Limb (tissue), 2 donors: Measurements from ENCODE around the gene OSER1.
"Not testable (repeated sequence)": the region's sequence is repeated elsewhere in the genome, so short reads cannot be mapped to it uniquely, and the experiment has no call there.

Experiments used
- DNase-seq, 2 donors: peaks; one replicate each; pipeline ENCODE4 v3.0.0-alpha.2; 2016; ENCODE audit errors: extremely low spot score in 2 of 2

The OSER1 gene

GRCh38 chr20:44204156-44204831 is 6.3 kb downstream of the OSER1 start:
- no peak for DNase-seq

GRCh38 chr20:44203161-44203560 is 7.4 kb downstream of the OSER1 start:
- DNase-seq = no peak

- DNase-seq = no peak
Measured at GRCh38 chr20:44200983-44201382, 9.6 kb downstream of the OSER1 start.

DNA sequence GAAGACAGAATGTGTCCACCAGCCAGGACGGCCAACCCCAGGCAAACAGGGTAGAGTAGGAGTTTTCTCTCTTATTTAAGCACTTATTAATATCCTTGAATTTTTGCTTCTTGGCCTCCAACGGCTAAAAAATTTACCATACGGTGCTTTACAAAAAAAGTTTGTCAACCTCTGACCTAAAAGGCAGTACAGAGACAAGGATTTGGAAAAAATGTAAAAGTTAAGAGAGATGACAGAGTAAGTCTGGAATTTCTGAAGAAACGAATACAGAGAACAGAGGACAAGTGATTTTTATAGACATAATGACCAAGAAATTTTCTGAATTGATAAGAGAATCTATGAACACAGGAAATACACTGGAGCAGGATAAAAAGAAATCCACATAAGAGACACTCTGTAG is 10.2 kb downstream of the OSER1 start:
- DNase-seq = no peak

DNA sequence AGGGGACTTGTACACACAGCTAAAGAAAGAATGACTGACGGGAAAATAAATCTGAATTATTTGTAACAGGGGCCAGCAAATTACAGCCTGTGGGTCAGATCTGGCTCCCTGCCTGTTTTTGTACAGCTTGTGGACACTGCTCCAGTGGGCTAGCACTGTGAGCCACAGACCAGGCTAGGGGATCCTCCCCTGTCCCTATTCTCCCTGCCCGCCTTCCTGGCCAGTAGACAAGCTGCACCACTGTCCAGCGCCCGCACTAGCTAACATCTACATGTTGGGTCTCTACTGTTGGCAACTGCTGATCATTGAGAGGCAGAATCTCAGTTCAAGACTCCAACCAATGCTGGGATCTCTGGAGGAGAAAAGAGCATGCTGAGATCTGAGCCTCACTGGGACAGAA is 10.7 kb downstream of the OSER1 start:
- DNase-seq = no peak

DNA sequence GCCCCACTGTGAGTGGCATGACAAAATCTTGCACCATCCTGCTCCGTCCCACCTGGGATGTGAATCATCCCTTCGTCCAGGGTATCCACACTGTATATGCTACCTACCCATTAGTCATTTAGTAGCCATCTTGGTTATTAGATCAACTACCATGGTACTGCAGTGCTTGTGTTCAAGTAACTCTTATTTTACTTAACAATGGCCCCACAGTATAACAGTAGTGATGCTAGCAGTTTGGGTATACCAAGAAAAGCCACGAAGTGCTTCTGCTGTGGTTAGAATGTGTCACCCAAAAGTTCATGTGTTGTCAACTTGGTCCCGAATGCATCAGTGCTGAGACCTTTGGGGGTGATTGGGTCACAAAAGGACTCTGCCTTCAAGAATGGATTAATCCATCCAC is 11.7 kb downstream of the OSER1 start:
- no peak for DNase-seq

GRCh38 chr20:44196271-44196670 is 14.3 kb downstream of the OSER1 start:
- no peak for DNase-seq

- DNase-seq = no peak
Measured at GRCh38 chr20:44195605-44196004, 15.0 kb downstream of the OSER1 start.

- DNase-seq = no peak
Measured at GRCh38 chr20:44193801-44194200, 16.8 kb downstream of the OSER1 start.

DNA sequence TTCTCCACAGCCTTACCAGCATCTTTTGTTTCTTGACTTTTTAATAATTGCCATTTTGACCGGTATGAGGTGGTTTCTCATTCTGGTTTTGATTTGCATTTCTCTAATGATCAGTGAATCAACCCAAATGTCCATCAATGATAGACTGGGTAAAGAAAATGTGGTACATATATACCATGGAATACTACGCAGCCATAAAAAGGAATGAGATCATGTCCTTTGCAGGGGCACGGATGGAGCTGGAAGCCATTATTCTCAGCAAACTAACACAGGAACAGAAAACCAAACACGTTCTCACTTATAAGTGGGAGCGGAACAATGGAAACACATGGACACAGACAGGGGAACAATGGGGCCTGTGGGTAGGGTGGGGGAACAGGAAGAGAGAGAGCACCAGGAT is 18.9 kb downstream of the OSER1 start:
- not testable (repeated sequence) for DNase-seq

DNA sequence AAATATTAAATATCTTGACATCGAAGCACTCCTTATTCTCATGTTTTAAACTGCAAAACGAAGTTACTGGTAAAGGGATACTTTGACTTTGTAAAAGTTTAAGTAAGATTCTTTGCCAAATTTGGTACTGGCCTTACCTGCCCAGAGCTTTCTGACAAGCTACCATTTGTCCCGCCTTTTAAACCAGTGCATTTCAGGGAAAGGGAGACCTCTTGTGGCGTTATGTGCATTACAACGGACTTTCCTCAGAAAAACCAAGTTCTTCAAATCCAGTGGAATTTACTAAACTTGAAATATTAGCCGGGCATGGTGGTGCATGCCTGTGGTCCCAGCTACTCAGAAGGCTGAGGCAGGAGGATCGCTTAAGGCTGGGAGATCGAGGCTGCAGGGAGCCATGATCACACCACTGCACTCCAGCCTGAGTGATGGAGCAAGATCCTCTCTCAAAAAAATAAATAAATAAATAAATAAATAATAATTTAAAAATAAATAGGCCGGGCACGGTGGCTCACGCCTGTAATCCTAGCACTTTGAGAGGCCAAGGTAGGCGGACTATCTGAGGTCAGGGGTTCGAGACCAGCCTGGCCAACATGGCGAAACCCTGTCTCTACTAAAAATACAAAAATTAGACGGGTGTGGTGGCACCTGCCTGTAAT is 20.2 kb downstream of the OSER1 start:
- peak; percentile 75 to 77 for DNase-seq

- no peak for DNase-seq
Measured at GRCh38 chr20:44188752-44189151, 21.8 kb downstream of the OSER1 start.

DNA sequence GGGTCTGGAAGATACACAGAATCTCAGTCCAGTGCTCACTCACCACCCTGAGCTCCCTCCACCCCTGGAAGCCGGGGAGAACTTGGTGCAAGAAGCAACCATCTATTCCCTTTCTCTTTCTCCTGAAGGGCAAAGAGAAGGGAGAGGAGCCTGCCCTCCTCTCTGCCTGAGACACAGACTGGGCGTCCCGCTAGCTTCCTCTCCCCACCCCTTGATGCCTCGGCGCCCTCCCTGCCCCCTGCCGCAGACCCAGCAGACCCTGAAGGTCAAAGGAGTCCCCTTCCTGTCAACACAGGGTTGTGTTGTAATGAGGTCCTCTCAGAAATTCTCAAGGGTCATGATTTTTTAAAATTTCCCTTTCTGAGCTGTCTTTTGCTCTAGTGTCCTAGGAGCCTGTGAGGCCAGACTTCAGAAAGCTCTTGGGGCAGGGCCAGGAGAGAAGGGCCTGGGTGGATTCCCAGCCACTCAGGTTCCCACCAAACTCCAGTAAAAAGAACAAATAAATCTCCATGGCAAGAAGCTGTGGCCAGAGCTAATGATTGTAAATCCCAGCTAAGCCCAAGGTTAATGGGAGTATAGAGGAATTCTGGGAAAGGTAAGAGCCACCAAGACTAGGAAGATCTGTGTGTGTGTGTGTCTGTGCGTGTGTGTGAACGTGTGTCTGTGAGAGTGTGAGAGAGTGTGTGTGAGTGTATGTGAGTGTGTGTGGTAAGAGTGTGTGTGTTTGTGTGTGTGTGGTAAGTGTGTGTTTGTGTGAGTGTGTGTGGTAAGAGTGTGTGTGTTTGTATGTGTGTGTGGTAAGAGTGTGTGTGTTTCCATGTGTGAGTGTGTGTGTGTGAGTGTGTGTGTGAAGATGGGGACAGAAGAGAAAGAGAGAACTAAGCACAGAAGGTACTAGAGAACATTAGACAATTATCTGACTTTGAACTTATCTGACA is 22.5 kb downstream of the OSER1 start:
- DNase-seq = no peak

- peak in 1 of 2 donors; percentile 63 for DNase-seq
Measured at GRCh38 chr20:44187054-44187771, 23.4 kb downstream of the OSER1 start, which contains the start of gene JPH2. TSS of gene JPH2 (minus strand) at chr20:44187188. CDS start at chr20:44186705, 483 bp downstream.

GRCh38 chr20:44186674-44187053 is 23.9 kb downstream of the OSER1 start:
- DNase-seq = no peak

- DNase-seq = no peak
Measured at GRCh38 chr20:44186201-44186600, 24.4 kb downstream of the OSER1 start.

DNA sequence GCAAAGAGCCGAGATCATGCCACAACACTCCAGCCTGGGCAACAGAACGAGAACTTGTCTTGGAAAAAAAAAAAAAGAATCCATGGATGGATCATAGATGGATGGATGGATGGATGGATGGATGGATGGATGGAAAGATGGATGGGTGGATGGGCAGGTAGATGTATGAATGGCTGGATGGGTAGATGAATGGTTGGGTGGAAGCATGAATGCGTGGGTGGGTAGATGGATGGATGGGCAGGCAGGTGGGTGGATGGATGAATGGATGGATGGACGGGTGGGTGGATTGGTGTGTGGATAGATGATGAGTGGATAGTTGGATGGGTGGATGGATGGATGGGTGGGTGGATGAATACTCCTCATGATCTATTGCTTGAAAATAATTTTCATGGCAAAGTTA is 25.0 kb downstream of the OSER1 start:
- no peak for DNase-seq

GRCh38 chr20:44183282-44183681 is 27.3 kb downstream of the OSER1 start:
- no peak for DNase-seq

DNA sequence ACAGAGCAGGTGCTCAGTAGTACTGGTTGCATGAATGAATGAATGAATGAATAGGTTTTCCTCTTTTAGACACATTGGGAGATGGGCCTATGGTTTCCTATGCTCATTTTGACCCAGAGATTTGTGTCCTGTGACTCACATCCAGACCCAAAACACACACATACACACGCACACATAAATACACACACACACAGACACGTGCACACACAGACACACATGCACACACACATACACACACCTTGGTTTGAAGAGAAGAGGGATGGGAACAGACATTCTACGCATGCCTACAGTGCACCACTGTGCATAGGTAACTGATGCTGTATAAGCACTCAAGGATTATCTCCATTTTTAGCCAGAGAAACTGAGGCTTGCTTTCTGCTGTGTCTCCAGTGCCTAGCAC is 27.7 kb downstream of the OSER1 start:
- DNase-seq = no peak

- DNase-seq = no peak
Measured at GRCh38 chr20:44182135-44182765, 28.3 kb downstream of the OSER1 start.

DNA sequence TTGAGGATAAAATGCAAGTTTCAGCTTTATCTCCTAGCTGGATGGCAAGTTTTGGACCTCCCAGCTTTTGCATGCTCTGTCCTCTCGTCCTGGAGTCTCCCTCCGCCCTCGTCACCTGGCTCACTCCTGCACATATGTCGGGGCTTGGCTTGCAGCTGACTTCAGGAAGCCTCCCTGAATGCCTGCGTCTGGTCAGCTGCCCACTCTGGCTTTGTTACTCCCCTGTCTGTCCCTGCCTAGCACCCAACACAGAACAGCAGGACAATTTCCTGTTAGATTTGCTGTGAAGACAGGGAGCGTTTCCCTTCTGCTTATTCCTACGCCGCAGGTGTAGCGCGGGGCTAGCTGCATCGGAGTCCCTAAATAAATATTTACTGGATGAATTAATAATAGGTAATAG is 29.0 kb downstream of the OSER1 start:
- DNase-seq = no peak
